ENCODE data around the gene CALML5. TPM values are rescaled to one million over a fixed set of nuclear protein-coding genes. Genes with fewer than 3 reads are reported as not detected.

Gene CALML5
- total RNA-seq, 1 experiment from 2014 or later: not detected

GRCh38 chr10:5533098-5533731, 33.8 kb upstream of the CALML5 start:
- POLR2A ChIA-PET (ENCODE audit: low non-redundant PET): no interaction called here
- intact Hi-C loops (cut with micrococcal nuclease; ENCODE audit: unreplicated experiment): no loop called here
- no peak for TF ChIP-seq EZH2 (IDR thresholded peaks at IDR 0.05; ENCODE audit: borderline replicate concordance, low read depth, low read length, poor library complexity, severe bottlenecking)
- TF ChIP-seq CTCF (conservative IDR thresholded peaks at IDR 0.05; ENCODE audit: low read depth, low read length): no peak
- H3K36me3 ChIP-seq (ENCODE audit: insufficient read depth, low read length, poor library complexity, severe bottlenecking): no peaks in the 10 kb centered on the region
- H3K27ac ChIP-seq (ENCODE audit: low read depth, low read length, poor library complexity, severe bottlenecking): no peak overlapping the region
- H3K4me3 ChIP-seq (ENCODE audit: low read depth, low read length, poor library complexity, severe bottlenecking): no peak overlapping the region
- no TSS peak for BruUV-seq (replicated peaks)
- CTCF ChIA-PET: no interaction called here
- H3K9me3 ChIP-seq (ENCODE audit: low read depth, low read length, poor library complexity, severe bottlenecking): no peaks in the 10 kb centered on the region
- H3K4me1 ChIP-seq (ENCODE audit: insufficient read depth, low read length, poor library complexity, severe bottlenecking): no peaks in the 10 kb centered on the region
- H3K27me3 ChIP-seq (replicated peaks; ENCODE audit: insufficient read depth, low read depth, low read length, poor library complexity): no peaks in the 10 kb centered on the region
- DNase-seq (ENCODE audit: low spot score): no peak

- POLR2A ChIA-PET (ENCODE audit: low non-redundant PET): no interaction called here
- no TSS peak for BruUV-seq (replicated peaks)
Measured at GRCh38 chr10:5532618-5533097, 33.3 kb upstream of the CALML5 start.

GRCh38 chr10:5532307-5532605, 32.9 kb upstream of the CALML5 start:
- H3K4me3 ChIP-seq (ENCODE audit: low read depth, low read length, poor library complexity, severe bottlenecking): no peak overlapping the region
- BruUV-seq (replicated peaks): no TSS peak

More at GRCh38 chr10:5532618-5533097, 33.3 kb upstream of the CALML5 start:
- intact Hi-C loops (cut with micrococcal nuclease; ENCODE audit: unreplicated experiment): no loop called here
- Histone ChIP-seq H3K36me3 (ENCODE audit: insufficient read depth, low read length, poor library complexity, severe bottlenecking) (no peaks in the 10 kb centered on the region), H3K9me3 (ENCODE audit: low read depth, low read length, poor library complexity, severe bottlenecking) (no peaks in the 10 kb centered on the region), H3K4me3 (ENCODE audit: low read depth, low read length, poor library complexity, severe bottlenecking) (no peak overlapping the region), H3K4me1 (ENCODE audit: insufficient read depth, low read length, poor library complexity, severe bottlenecking) (no peaks in the 10 kb centered on the region), H3K27me3 (replicated peaks; ENCODE audit: insufficient read depth, low read depth, low read length, poor library complexity) (no peaks in the 10 kb centered on the region), H3K27ac (ENCODE audit: low read depth, low read length, poor library complexity, severe bottlenecking) (no peak overlapping the region)
- DNase-seq (ENCODE audit: low spot score): no peak
- TF ChIP-seq EZH2 (IDR thresholded peaks at IDR 0.05; ENCODE audit: borderline replicate concordance, low read depth, low read length, poor library complexity, severe bottlenecking) (no peak), CTCF (conservative IDR thresholded peaks at IDR 0.05; ENCODE audit: low read depth, low read length) (no peak)
- CTCF ChIA-PET: no interaction called here

More at GRCh38 chr10:5532307-5532605, 32.9 kb upstream of the CALML5 start:
- CTCF ChIA-PET: no interaction called here
- H3K27ac ChIP-seq (ENCODE audit: low read depth, low read length, poor library complexity, severe bottlenecking): no peak overlapping the region
- no peaks in the 10 kb centered on the region for H3K27me3 ChIP-seq (replicated peaks; ENCODE audit: insufficient read depth, low read depth, low read length, poor library complexity)
- no peaks in the 10 kb centered on the region for H3K36me3 ChIP-seq (ENCODE audit: insufficient read depth, low read length, poor library complexity, severe bottlenecking)
- intact Hi-C loops (cut with micrococcal nuclease; ENCODE audit: unreplicated experiment): no loop called here
- DNase-seq (ENCODE audit: low spot score): no peak
- no peak for TF ChIP-seq EZH2 (IDR thresholded peaks at IDR 0.05; ENCODE audit: borderline replicate concordance, low read depth, low read length, poor library complexity, severe bottlenecking)
- no peak for TF ChIP-seq CTCF (conservative IDR thresholded peaks at IDR 0.05; ENCODE audit: low read depth, low read length)
- H3K9me3 ChIP-seq (ENCODE audit: low read depth, low read length, poor library complexity, severe bottlenecking): no peaks in the 10 kb centered on the region
- POLR2A ChIA-PET (ENCODE audit: low non-redundant PET): no interaction called here
- H3K4me1 ChIP-seq (ENCODE audit: insufficient read depth, low read length, poor library complexity, severe bottlenecking): no peaks in the 10 kb centered on the region

Measured in A673 (cell line).